IPS-NIHi11 (cell line): ENCODE measurements around the gene PMM2.
"Not testable (repeated sequence)": the region's sequence is repeated elsewhere in the genome, so short reads cannot be mapped to it uniquely, and the experiment has no call there.

ENCODE experiments used
- DNase-seq: peaks from one replicate; pipeline ENCODE4 v3.0.0; 2012; ENCODE audit warnings: mixed read lengths, low spot score

PMM2 gene

DNA sequence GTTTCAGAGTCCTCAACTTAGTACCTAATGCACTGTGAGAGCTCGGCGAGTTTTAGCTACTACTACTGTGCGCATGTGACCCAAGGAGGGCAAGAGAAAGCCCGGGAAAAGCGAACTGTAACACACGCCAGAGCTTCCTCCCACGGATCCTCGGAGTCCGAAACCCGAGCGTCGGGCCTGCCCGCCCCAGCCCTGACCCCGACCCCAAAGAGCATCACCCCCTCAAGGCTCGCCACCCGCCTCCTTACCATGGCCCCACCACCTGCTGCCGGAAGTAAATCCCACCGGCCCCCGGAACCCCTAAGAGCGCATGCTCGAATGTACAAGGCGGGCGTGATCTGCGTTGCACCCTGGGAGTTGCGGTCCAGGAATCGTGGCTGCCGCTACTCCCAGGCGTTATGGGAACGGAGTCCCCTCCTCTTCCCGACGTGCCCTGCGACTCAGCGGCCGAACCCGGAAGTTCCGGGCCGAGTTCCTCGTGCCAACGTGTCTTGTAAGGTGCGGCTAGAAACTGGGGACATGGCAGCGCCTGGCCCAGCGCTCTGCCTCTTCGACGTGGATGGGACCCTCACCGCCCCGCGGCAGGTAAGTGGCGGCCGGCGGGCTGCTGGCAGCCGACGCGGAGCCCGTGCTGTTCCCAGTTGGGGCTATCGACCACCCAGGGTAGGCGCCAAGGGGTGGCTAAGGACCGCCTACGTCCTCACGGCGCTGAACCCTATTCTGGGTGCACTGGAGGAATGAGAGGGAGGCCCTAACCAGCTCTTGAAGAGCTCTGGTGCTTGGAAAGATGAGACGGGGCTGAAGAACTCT, at the start of gene PMM2, which contains the start of gene TMEM186:
Gene PMM2 (plus strand): TSS at position 476 of the 810 bp plus-strand sequence. CDS start 44 bp downstream, at position 520.
Gene TMEM186 (minus strand): TSS at position 276 of the 810 bp plus-strand sequence. CDS start 25 bp downstream, at position 251.
- peak; percentile 99 for DNase-seq

DNA sequence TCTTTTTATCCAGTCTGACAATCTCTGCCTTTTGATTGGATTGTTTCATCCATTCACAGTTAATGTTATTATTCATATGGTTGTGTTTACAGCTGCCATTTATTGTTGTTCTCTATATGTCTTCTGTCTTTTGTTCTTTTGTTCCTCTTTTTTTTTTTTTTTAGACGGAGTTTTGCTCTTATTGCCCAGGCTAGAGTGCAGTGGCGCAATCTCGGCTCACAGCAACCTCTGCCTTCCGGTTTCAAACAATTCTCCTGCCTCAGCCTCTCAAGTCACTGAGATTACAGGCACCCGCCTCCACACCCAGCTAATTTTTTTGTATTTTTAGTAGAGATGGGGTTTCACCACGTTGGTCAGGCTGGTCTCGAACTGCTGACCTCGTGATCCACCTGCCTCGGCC, 48.7 kb upstream of the PMM2 start:
- DNase-seq = not testable (repeated sequence)

DNA sequence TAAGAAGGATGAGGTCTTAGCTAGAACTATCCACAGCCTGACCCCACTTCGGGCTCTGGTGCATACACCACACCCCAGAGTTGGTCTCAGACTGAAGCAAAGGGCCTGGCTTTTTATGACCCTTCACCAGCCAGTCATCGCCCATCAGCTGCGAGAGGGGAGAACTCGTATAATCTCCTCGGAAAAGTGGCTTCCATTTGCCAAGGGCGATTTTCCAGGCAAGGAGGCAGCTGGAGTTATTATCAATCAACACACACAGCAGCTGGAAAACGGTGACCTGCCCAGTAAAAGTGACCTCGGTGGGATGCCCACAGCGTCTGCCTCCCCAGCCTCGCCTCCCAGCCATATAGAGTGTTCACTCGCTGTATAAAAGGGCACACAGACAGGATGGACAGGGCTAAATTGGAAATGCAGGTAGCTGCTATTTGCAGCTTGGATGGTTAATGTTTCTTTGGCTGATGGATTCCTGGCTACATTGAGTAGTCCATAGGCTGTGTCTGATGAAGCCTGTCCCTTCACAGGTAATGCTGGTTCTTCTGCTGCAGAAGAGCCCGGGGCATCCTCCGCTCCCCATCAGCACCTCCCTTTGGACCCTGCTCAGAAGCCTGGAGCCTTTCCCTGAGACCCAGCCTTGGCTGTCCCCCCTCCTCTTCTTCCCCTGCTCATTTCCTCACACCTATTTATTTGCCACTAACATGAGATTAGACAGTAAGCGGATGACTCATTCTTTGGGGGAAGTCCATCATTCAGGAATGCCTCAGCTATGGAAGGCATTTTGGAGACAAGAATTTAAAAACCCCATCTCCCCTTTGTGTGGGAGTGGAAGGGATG, 45.9 kb upstream of the PMM2 start:
- DNase-seq = no peak

DNA sequence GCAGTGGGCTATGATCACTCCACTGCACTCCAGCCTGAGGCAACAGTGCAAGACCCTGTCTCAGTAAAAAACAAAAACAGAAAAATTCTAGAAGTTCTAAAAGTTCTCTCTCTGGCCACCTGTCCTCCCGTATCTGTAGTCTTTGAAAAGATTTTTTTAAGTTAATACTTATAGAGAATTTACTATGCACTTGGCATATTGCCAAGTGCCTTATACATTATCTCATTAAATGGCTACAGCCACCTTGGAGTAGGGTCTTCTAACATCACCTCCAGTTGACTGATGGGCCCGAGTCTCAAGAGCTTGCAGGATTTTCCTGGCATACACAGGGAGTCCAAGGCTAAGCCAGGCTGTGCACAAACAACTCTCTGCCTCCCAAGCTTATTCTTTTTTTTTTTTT, 44.9 kb upstream of the PMM2 start:
- DNase-seq = no peak

GRCh38 chr16:8753416-8754054, 44.1 kb upstream of the PMM2 start:
- DNase-seq = no peak

DNA sequence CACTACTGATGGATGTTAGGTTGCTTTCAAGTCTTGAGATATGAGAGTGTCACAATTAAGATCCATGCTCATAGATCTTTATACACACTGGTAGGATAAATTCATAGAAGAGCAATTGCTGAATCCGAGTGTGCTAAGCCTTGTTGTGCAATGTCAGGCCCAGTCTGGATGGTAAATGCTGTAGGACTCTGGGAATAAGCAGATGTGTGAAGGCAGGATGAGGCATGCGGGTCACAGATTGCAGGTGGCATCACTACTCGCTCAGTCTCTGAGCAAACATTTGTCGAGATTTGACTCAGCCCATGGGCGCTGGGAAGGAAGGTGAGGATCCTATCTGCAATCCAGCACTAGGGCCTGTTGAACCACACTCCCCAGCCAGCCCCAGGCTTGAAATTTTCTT, 40.9 kb upstream of the PMM2 start:
- no peak for DNase-seq

GRCh38 chr16:8758022-8758421, 39.6 kb upstream of the PMM2 start:
- no peak for DNase-seq

DNA sequence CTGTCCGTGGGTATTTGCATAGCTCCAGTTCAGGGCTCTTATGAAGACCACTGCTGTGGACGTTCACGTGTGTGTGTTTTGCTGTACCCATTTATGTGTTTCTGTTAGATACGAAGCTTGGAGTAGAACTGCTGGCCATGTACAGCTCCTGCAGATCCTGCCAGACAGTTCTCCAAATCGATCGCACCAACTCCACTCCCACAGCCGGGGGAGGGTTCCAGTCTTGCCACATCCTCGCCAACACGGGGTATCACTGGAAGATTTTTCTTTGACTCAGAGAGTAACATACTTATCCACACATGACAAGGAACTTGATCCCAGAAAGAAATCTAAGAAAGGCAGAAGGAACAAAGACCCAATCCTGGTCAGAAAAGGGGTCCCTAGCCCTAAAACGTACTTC, 37.6 kb upstream of the PMM2 start:
- no peak for DNase-seq

DNA sequence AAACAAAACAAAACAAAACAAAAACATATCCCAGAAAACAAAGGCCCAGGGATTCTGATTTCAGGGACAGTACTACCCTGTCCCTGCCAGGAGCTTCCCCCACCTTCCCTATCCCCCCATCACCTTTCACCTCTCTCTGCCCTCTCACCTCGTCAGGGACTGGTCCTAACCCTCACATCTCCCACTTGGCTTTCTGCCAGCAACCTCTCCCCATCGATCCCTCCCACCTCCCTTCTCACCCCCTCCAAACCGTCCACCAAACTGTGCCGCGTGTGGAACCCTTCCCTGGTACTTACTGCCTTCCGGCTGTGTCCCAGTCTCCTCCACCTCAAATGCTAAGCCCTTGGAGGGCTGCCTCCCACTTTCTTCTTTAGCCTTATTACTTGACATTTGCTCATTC, 36.6 kb upstream of the PMM2 start:
- DNase-seq = no peak

DNA sequence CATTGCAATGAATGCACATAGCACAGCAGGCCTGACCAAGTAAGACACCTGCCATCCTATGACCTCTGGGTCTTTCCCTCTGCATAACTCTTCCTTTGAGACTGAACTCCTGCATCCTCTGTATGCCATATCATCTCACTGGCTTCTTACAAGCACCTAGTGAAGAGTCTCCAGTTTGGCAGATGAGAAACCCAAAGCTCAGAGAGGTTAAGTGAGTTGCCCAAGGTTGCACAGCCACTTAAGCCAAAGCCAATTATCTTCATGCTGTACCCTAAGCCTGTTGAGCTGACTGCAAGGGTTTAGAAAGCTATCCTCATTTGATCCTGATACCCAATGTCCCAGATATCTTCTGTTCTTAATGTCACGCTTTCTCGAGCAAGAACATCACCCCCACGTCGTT, 35.4 kb upstream of the PMM2 start:
- DNase-seq = no peak

GRCh38 chr16:8763083-8763482, 34.6 kb upstream of the PMM2 start:
- DNase-seq = no peak

DNA sequence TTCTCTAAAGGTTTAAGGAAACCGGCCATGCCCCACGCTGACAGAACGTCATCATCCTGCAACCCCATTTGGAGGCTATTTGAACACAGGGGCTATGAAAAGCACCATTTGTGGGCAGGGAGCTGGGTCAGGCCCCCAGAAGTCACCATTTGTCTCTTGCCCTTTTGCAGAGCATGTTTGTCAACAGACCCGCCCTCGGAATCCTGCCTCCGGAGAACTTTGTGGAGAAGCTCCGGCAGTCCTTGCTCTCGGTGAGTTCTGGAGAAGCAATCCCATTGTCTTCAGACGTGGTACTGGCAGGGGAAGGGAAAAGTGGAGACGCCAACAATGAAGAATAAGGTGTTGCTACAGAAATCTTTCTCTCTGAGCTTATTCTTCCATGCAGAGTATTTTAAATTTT, 33.7 kb upstream of the PMM2 start:
- peak; percentile 27 for DNase-seq

DNA sequence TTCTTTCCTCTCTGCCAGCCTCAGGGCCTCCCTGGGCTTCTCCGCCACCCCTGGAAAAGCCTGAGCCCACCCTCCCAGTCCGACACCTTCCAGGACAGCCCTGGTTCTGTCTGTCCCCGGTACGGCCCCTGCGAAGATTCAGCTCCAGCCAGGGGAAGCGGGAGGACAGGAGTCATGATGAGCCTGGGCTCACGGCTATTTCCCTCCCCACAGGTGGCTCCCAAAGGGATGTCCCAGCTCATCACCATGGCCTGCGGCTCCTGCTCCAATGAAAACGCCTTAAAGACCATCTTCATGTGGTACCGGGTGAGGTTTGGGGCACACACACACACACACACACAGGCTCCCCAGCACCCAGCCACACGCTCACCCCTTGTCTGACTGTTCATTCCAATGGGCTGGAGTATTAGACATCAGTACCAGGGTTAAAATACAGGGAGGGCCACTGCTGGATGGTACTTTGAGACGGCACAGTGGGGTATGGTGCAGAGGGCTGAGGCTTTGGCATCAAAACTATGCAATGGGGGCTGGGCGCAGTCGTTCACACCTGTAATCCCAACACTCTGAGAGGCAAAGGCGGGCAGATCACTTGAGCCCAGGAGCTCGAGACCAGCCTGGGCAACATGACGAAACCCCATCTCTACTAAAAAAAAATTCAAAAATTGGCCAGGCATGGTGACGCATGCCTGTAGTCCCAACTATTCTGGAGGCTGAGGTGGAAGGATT, 33.0 kb upstream of the PMM2 start:
- DNase-seq = peak; percentile 48

DNA sequence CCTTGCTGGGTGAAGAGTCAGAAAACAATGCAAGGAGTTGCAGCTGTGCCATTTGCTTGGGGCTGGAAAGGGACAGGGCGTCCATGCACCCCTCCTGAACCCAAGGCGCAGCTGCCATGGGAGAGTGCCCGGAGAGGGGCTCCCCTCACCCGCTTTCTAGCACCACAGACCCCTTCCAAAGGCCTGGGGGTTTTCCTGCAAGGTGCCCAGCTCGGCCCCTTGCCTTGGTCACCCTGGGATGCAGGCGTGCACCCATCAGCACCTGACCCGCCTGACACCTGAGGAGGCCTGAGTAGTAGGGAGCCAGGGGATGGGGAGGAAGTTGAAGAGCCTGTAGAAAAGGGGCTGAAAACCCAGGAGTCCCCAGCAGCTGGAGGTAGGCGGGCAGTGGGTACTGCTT, 30.5 kb upstream of the PMM2 start:
- no peak for DNase-seq

DNA sequence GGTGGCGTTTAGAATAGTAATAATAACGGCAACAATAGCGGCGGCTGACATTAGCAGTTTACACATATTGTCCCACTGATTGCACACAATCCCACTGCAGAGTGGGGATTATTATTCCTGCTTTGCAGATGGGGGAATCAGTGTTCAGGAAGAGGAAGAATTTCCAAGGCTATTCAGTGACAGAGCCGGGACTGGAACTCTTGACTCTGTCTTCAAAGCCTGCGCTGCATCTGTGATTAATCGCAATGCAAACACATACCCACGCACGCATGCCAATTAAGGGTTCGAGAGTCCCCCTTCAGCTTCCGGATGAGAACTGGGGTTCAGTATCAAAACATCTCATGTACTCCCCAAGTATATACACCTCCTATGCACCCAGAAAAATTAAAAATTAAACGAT, 29.4 kb upstream of the PMM2 start:
- no peak for DNase-seq

GRCh38 chr16:8768692-8769091, 28.9 kb upstream of the PMM2 start:
- peak; percentile 41 for DNase-seq

GRCh38 chr16:8773537-8773936, 24.1 kb upstream of the PMM2 start:
- DNase-seq = no peak

GRCh38 chr16:8774208-8774607, 23.4 kb upstream of the PMM2 start:
- DNase-seq = no peak

DNA sequence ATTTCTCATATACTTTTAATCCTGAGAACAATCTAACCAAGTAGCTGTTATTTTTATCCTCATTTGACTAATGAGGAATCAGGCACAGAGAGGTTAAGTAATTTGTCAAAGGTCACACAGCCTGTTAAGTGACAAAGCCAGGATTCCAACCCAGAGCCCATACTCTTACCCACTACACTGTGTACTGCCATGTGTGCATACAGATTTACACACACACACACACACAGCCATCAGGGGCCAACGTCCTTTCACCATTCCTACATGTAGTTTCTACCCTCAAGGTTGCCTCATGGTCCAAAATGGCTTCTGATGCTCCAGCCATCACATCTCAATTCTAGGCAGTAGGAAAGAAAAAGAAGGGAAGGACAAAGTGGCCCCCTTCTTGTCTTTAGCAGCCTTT, 22.3 kb upstream of the PMM2 start:
- no peak for DNase-seq

GRCh38 chr16:8776129-8776584, 21.5 kb upstream of the PMM2 start:
- peak; percentile 72 for DNase-seq

GRCh38 chr16:8777217-8777616, 20.4 kb upstream of the PMM2 start:
- DNase-seq = no peak

DNA sequence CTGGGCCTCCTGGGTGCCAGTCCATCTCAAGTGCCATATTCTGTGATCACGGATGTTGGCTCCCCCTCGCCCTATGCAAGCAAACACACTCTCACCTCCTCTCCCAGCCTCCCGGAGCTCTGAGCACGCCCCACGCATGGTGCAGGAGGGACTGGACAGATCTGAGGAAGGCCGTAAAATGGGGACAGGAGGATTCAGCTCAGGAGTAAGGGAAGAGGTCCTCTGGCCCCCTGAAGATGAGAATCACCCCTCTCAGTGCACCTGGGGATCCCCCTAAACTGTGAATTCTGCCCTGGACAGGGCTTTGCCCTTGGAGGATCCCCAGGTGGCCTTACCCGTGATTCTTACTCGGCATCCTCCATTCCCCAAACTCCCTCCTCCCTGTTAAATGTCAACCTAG, 15.8 kb upstream of the PMM2 start:
- no peak for DNase-seq
